Measurements from ENCODE around the gene SLC38A1.

SLC38A1 gene

GRCh38 chr12:46230983-46231382 is 37.9 kb downstream of the SLC38A1 start:
- no peak for DNase-seq (ENCODE audit: low read depth)

- no peak for DNase-seq (ENCODE audit: low read depth)
Observed at GRCh38 chr12:46230306-46230705, 38.5 kb downstream of the SLC38A1 start.

GRCh38 chr12:46227616-46228015 is 41.2 kb downstream of the SLC38A1 start:
- no peak for DNase-seq (ENCODE audit: low read depth)

GRCh38 chr12:46224386-46224785 is 44.5 kb downstream of the SLC38A1 start:
- peak; percentile 78 for DNase-seq (ENCODE audit: low read depth)

GRCh38 chr12:46223047-46223446 is 45.8 kb downstream of the SLC38A1 start:
- no peak for DNase-seq (ENCODE audit: low read depth)

GRCh38 chr12:46222636-46223035 is 46.2 kb downstream of the SLC38A1 start:
- no peak for DNase-seq (ENCODE audit: low read depth)

GRCh38 chr12:46221255-46222128 is 47.4 kb downstream of the SLC38A1 start:
- no peak for DNase-seq (ENCODE audit: low read depth)

GRCh38 chr12:46219877-46220655 is 48.8 kb downstream of the SLC38A1 start:
- DNase-seq (ENCODE audit: low read depth), result no peak

- no peak for DNase-seq (ENCODE audit: low read depth)
Observed at GRCh38 chr12:46219132-46219876, 49.5 kb downstream of the SLC38A1 start.

- no peak for DNase-seq (ENCODE audit: low read depth)
Observed at GRCh38 chr12:46218322-46219095, 50.3 kb downstream of the SLC38A1 start.

GRCh38 chr12:46217541-46218321 is 51.1 kb downstream of the SLC38A1 start:
- no peak for DNase-seq (ENCODE audit: low read depth)

- DNase-seq (ENCODE audit: low read depth), result no peak
Observed at GRCh38 chr12:46214668-46215436, 54.0 kb downstream of the SLC38A1 start.

- DNase-seq (ENCODE audit: low read depth), result no peak
Observed at GRCh38 chr12:46212108-46212982, 56.5 kb downstream of the SLC38A1 start.

- no peak for DNase-seq (ENCODE audit: low read depth)
Observed at GRCh38 chr12:46210873-46211439, 57.9 kb downstream of the SLC38A1 start.

- no peak for DNase-seq (ENCODE audit: low read depth)
Observed at GRCh38 chr12:46209914-46210872, 58.6 kb downstream of the SLC38A1 start.

GRCh38 chr12:46209170-46209569 is 59.7 kb downstream of the SLC38A1 start:
- peak; percentile 47 for DNase-seq (ENCODE audit: low read depth)

GRCh38 chr12:46208370-46208769 is 60.5 kb downstream of the SLC38A1 start:
- no peak for DNase-seq (ENCODE audit: low read depth)

GRCh38 chr12:46207644-46208043 is 61.2 kb downstream of the SLC38A1 start:
- DNase-seq (ENCODE audit: low read depth), result no peak
